ENCODE data around the gene DGKZ.
"Not testable (repeated sequence)": the region's sequence is repeated elsewhere in the genome, so short reads cannot be mapped to it uniquely, and the experiment has no call there.

Gene DGKZ

DNA sequence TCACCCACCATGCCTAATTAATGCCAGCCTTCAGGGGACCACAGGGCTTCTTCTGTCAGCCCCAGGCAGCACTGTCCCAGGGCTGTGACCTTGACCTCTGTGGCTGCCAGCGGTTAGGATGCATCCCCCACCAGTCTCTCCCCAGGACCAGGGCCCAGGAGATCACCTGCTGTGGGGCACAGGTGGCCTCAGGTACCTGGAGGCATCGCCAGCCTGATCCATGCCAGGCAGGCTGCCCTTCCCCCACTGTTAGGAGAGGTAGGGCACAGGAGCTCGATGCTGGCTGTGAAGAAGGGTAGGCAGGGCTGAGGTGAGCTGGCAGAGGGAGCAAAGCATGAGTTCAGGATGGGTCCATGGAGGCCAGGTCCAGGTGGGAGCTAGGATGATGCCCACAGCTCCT, 17.5 kb downstream of the DGKZ start:
- H3K27me3 ChIP-seq (ENCODE audit: control insufficient read depth, insufficient read depth, low read length): no peaks in the 10 kb centered on the region
- H3K36me3 ChIP-seq (ENCODE audit: control insufficient read depth, insufficient read depth, low read length): peaks cover 6% of the 10 kb centered on the region
- H3K4me1 ChIP-seq (ENCODE audit: control insufficient read depth, insufficient read depth, low read length): peaks cover 41% of the 10 kb centered on the region
- no peak overlapping the region for H3K9ac ChIP-seq (ENCODE audit: low read length)
- no peaks in the 10 kb centered on the region for H3K9me3 ChIP-seq (ENCODE audit: control insufficient read depth, low read length)
- no peak overlapping the region for H3K4me3 ChIP-seq (ENCODE audit: low read length)

DNA sequence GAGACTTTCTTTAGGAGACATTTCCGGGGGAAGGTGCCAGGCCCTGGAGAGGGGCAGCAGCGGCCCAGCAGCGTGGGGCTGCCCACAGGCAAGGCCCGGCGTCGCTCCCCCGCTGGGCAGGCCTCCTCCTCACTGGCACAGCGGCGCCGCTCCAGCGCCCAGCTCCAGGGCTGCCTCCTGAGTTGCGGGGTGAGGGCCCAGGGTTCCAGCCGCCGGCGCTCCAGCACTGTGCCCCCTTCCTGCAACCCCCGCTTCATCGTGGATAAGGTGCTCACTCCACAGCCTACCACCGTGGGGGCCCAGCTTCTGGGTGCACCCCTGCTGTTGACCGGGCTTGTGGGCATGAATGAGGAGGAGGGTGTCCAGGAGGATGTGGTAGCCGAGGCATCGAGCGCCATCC, 19.0 kb downstream of the DGKZ start:
- Histone ChIP-seq H3K9ac (ENCODE audit: low read length) (no peak overlapping the region), H3K4me1 (ENCODE audit: control insufficient read depth, insufficient read depth, low read length) (peaks cover 33% of the 10 kb centered on the region)

GRCh38 chr11:46366661-46367161, 19.4 kb downstream of the DGKZ start:
- Histone ChIP-seq H3K4me1 (ENCODE audit: control insufficient read depth, insufficient read depth, low read length) (peaks cover 29% of the 10 kb centered on the region), H3K4me3 (ENCODE audit: low read length) (no peak overlapping the region), H3K9ac (ENCODE audit: low read length) (no peak overlapping the region), H3K27me3 (ENCODE audit: control insufficient read depth, insufficient read depth, low read length) (no peaks in the 10 kb centered on the region), H3K9me3 (ENCODE audit: control insufficient read depth, low read length) (no peaks in the 10 kb centered on the region), H3K36me3 (ENCODE audit: control insufficient read depth, insufficient read depth, low read length) (peaks cover 6% of the 10 kb centered on the region)

More for the DNA sequence above, 19.0 kb downstream of the DGKZ start:
- no peak overlapping the region for H3K4me3 ChIP-seq (ENCODE audit: low read length)
- no peaks in the 10 kb centered on the region for H3K27me3 ChIP-seq (ENCODE audit: control insufficient read depth, insufficient read depth, low read length)
- H3K36me3 ChIP-seq (ENCODE audit: control insufficient read depth, insufficient read depth, low read length): peaks cover 6% of the 10 kb centered on the region
- H3K9me3 ChIP-seq (ENCODE audit: control insufficient read depth, low read length): no peaks in the 10 kb centered on the region

DNA sequence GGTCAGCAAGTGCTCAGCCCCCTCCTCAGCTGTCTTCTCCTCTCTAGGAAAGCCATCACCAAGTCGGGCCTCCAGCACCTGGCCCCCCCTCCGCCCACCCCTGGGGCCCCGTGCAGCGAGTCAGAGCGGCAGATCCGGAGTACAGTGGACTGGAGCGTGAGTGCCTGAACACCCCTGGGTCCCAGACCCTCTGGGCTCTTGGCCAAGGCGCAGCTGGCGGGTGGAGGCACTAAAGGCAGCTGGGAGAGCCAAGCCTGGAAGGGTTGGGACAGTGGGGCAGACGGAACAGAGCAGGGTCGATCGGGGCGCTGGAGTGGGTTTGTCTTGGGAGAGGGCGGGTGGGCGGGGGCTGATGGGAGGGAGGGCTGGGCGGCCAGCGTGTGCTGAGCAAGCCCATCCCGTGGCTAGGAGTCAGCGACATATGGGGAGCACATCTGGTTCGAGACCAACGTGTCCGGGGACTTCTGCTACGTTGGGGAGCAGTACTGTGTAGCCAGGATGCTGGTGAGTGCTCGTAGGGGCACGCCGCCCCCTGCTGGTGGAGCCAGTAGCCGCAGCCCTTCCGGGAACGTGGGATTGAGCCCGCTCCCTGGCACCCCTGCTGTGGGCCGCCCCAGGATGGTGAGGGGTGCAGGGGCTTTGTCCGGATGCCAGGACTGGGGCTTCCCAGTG, 20.1 kb downstream of the DGKZ start:
- Histone ChIP-seq H3K9ac (ENCODE audit: low read length) (no peak overlapping the region), H3K27me3 (ENCODE audit: control insufficient read depth, insufficient read depth, low read length) (no peaks in the 10 kb centered on the region), H3K9me3 (ENCODE audit: control insufficient read depth, low read length) (no peaks in the 10 kb centered on the region), H3K4me1 (ENCODE audit: control insufficient read depth, insufficient read depth, low read length) (peaks cover 25% of the 10 kb centered on the region), H3K4me3 (ENCODE audit: low read length) (no peak overlapping the region), H3K36me3 (ENCODE audit: control insufficient read depth, insufficient read depth, low read length) (peaks cover 6% of the 10 kb centered on the region)

GRCh38 chr11:46367916-46368267, 20.6 kb downstream of the DGKZ start:
- no peak overlapping the region for H3K4me3 ChIP-seq (ENCODE audit: low read length)
- H3K27me3 ChIP-seq (ENCODE audit: control insufficient read depth, insufficient read depth, low read length): no peaks in the 10 kb centered on the region
- no peaks in the 10 kb centered on the region for H3K9me3 ChIP-seq (ENCODE audit: control insufficient read depth, low read length)
- H3K9ac ChIP-seq (ENCODE audit: low read length): no peak overlapping the region
- peaks cover 20% of the 10 kb centered on the region for H3K4me1 ChIP-seq (ENCODE audit: control insufficient read depth, insufficient read depth, low read length)
- peaks cover 6% of the 10 kb centered on the region for H3K36me3 ChIP-seq (ENCODE audit: control insufficient read depth, insufficient read depth, low read length)

GRCh38 chr11:46369458-46370152, 22.3 kb downstream of the DGKZ start:
- H3K36me3 ChIP-seq (ENCODE audit: control insufficient read depth, insufficient read depth, low read length): peaks cover 6% of the 10 kb centered on the region
- peaks cover 10% of the 10 kb centered on the region for H3K4me1 ChIP-seq (ENCODE audit: control insufficient read depth, insufficient read depth, low read length)
- H3K4me3 ChIP-seq (ENCODE audit: low read length): no peak overlapping the region
- no peaks in the 10 kb centered on the region for H3K27me3 ChIP-seq (ENCODE audit: control insufficient read depth, insufficient read depth, low read length)
- H3K9ac ChIP-seq (ENCODE audit: low read length): no peak overlapping the region
- no peaks in the 10 kb centered on the region for H3K9me3 ChIP-seq (ENCODE audit: control insufficient read depth, low read length)

DNA sequence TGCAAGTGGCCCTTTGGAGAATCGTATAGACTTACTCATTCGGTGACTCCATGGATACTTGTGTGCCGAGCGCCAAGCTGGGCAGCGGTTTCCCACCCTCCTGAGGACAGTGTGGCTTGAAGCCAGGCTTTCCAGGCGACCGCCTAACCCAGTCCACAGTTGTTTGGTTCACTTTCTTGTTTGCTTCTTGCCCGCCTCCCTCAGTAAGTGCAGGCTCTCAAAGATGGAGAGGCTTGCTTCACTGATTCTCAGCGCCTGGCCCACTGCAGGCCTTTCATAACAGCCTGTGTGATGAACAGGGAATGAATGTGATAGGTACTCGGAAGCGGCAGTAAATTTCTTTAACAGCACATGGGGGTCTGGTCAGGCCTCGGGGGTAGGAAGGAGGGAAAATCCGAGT, 23.0 kb downstream of the DGKZ start:
- Histone ChIP-seq H3K27me3 (ENCODE audit: control insufficient read depth, insufficient read depth, low read length) (no peaks in the 10 kb centered on the region), H3K4me3 (ENCODE audit: low read length) (no peak overlapping the region), H3K9ac (ENCODE audit: low read length) (no peak overlapping the region), H3K4me1 (ENCODE audit: control insufficient read depth, insufficient read depth, low read length) (peaks cover 10% of the 10 kb centered on the region), H3K9me3 (ENCODE audit: control insufficient read depth, low read length) (no peaks in the 10 kb centered on the region), H3K36me3 (ENCODE audit: control insufficient read depth, insufficient read depth, low read length) (peaks cover 6% of the 10 kb centered on the region)

DNA sequence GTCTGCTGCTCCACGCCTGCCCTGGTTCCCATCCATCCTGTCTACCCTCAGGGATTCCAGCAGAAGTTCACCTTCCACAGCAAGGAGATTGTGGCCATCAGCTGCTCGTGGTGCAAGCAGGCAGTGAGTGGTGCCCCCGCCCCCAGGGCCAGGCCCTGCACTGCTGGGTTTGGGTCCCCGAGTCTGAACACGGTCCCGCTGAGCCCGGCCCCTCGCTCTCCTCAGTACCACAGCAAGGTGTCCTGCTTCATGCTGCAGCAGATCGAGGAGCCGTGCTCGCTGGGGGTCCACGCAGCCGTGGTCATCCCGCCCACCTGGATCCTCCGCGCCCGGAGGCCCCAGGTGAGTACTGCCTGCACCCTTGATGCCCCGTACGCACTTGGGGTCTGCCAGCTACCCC, 24.0 kb downstream of the DGKZ start:
- not testable (repeated sequence) for H3K36me3 ChIP-seq (ENCODE audit: control insufficient read depth, insufficient read depth, low read length); H3K9ac ChIP-seq (ENCODE audit: low read length); H3K9me3 ChIP-seq (ENCODE audit: control insufficient read depth, low read length)

DNA sequence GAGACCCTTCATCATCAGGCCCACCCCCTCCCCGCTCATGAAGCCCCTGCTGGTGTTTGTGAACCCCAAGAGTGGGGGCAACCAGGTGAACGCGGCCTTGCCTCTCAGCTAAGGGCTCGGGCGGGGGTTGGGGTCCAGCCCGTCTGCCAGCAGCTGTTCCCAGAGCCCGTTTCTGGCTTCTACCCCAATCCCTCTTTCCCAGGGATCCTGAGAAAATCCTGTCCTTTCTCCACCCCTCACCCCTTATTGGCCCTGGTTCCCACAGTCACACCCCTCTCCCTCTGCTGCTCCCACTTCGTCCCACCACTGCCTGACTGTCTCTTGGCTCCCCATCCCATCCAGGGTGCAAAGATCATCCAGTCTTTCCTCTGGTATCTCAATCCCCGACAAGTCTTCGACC, 24.8 kb downstream of the DGKZ start:
- Histone ChIP-seq H3K27me3 (ENCODE audit: control insufficient read depth, insufficient read depth, low read length) (no peaks in the 10 kb centered on the region), H3K9me3 (ENCODE audit: control insufficient read depth, low read length) (no peaks in the 10 kb centered on the region), H3K9ac (ENCODE audit: low read length) (no peak overlapping the region), H3K4me3 (ENCODE audit: low read length) (no peak overlapping the region), H3K4me1 (ENCODE audit: control insufficient read depth, insufficient read depth, low read length) (peaks cover 8% of the 10 kb centered on the region), H3K36me3 (ENCODE audit: control insufficient read depth, insufficient read depth, low read length) (peaks cover 6% of the 10 kb centered on the region)

More for the DNA sequence above, 24.0 kb downstream of the DGKZ start:
- not testable (repeated sequence) for H3K4me3 ChIP-seq (ENCODE audit: low read length); H3K27me3 ChIP-seq (ENCODE audit: control insufficient read depth, insufficient read depth, low read length); H3K4me1 ChIP-seq (ENCODE audit: control insufficient read depth, insufficient read depth, low read length)

- not testable (repeated sequence) for H3K4me1 ChIP-seq (ENCODE audit: control insufficient read depth, insufficient read depth, low read length); H3K9ac ChIP-seq (ENCODE audit: low read length); H3K36me3 ChIP-seq (ENCODE audit: control insufficient read depth, insufficient read depth, low read length)
Measured at GRCh38 chr11:46372501-46372900, 25.2 kb downstream of the DGKZ start.

DNA sequence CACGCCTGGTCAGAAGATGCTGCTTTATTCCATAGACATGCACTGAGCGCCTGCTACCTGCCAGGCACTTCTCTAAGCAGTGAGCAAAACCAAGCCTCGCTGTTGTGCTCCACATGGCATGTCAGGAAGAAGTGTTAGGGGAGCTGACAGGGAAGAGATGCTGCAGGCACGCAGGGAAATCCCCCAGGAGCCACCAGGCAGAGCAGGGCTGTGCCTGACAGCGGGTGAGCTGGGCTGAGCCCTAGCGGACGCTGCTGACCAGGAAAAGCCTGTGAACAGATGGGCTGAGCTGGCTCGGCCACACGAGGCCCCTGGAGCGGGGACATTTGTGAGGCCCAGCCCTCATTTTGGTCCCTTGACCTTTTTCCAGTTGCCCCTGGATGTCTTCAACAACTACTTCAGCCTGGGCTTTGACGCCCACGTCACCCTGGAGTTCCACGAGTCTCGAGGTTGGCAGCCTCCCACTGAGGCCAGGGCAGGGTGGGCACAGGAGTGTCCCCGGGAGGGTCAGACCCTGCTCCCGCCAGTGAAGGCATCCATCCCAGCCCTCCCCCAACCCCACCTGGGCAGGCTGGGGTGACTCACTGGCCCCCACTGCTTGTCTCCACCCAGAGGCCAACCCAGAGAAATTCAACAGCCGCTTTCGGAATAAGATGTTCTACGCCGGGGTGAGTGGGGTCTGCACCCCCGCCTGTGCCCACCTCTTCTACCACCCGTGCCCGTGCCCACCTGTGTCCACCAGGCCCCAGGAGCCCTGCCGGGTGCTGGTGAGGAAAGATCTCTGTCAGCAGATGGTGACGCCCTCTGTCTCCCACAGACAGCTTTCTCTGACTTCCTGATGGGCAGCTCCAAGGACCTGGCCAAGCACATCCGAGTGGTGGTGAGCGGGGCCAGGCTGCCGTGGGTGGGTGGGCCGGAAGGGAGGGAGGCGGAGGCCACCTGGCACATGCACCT, 26.8 kb downstream of the DGKZ start:
- Histone ChIP-seq H3K9ac (ENCODE audit: low read length) (no peak overlapping the region), H3K36me3 (ENCODE audit: control insufficient read depth, insufficient read depth, low read length) (no peaks in the 10 kb centered on the region), H3K4me3 (ENCODE audit: low read length) (no peak overlapping the region), H3K9me3 (ENCODE audit: control insufficient read depth, low read length) (no peaks in the 10 kb centered on the region), H3K4me1 (ENCODE audit: control insufficient read depth, insufficient read depth, low read length) (no peaks in the 10 kb centered on the region), H3K27me3 (ENCODE audit: control insufficient read depth, insufficient read depth, low read length) (no peaks in the 10 kb centered on the region)

More at GRCh38 chr11:46372501-46372900, 25.2 kb downstream of the DGKZ start:
- not testable (repeated sequence) for H3K9me3 ChIP-seq (ENCODE audit: control insufficient read depth, low read length); H3K27me3 ChIP-seq (ENCODE audit: control insufficient read depth, insufficient read depth, low read length); H3K4me3 ChIP-seq (ENCODE audit: low read length)

GRCh38 chr11:46374815-46375214, 27.6 kb downstream of the DGKZ start:
- Histone ChIP-seq H3K9ac (ENCODE audit: low read length) (no peak overlapping the region), H3K4me1 (ENCODE audit: control insufficient read depth, insufficient read depth, low read length) (no peaks in the 10 kb centered on the region), H3K27me3 (ENCODE audit: control insufficient read depth, insufficient read depth, low read length) (no peaks in the 10 kb centered on the region), H3K4me3 (ENCODE audit: low read length) (no peak overlapping the region), H3K36me3 (ENCODE audit: control insufficient read depth, insufficient read depth, low read length) (no peaks in the 10 kb centered on the region), H3K9me3 (ENCODE audit: control insufficient read depth, low read length) (no peaks in the 10 kb centered on the region)
